Caki2 (cell line): Measurements from ENCODE around the gene SLC4A5. TPM values are rescaled to one million over a fixed set of nuclear protein-coding genes. Genes with fewer than 3 reads are reported as not detected.
"Not testable (repeated sequence)": the region's sequence is repeated elsewhere in the genome, so short reads cannot be mapped to it uniquely, and the experiment has no call there.

Experiments used
- DNase-seq: peaks from one replicate; pipeline ENCODE4 v3.0.0-alpha.2; 2015; ENCODE audit warnings: low read depth
- in situ Hi-C: cut with HindIII; loops from 2 replicates; pipeline ENCODE4 v1.10.0; 2016; ENCODE audit warnings: low sequenced_read_pairs, low pct_unique_long_range_greater_than_20kb, mixed read lengths
- total RNA-seq: library from RNA; depleted of rRNA; stranded (reverse); fragments of >200 nt; shearing (Covaris generic); gene quantifications from 2 replicates; pipeline ENCODE4 v1.2.3, GENCODE V29; 2014; ENCODE audit warnings: low replicate concordance

Gene SLC4A5
- total RNA-seq, 1 experiment from 2014 or later = 0.84 TPM

- in situ Hi-C loops = no loop called here
- no peak for DNase-seq
These were observed 145.2 kb downstream of the SLC4A5 start for GRCh38 chr2:74198023-74198460.

GRCh38 chr2:74197049-74197448, 146.2 kb downstream of the SLC4A5 start:
- DNase-seq = no peak
- in situ Hi-C loops = no loop called here

- in situ Hi-C loops = no loop called here
- no peak for DNase-seq
These were observed 148.4 kb downstream of the SLC4A5 start for GRCh38 chr2:74194799-74195198.

- DNase-seq = no peak
- in situ Hi-C loops = no loop called here
These were observed 151.4 kb downstream of the SLC4A5 start for GRCh38 chr2:74191596-74192380.

- in situ Hi-C loops = no loop called here
- DNase-seq = no peak
These were observed 154.5 kb downstream of the SLC4A5 start for GRCh38 chr2:74188696-74189095.

- DNase-seq = peak; percentile 30
- in situ Hi-C loops = no loop called here
These were observed 155.1 kb downstream of the SLC4A5 start for GRCh38 chr2:74188018-74188601.

- DNase-seq, in situ Hi-C loops: not testable (repeated sequence)
These were observed 156.5 kb downstream of the SLC4A5 start for GRCh38 chr2:74186706-74187105.

- in situ Hi-C loops = no loop called here
- peak; percentile 28 for DNase-seq
These were observed 157.2 kb downstream of the SLC4A5 start for GRCh38 chr2:74186038-74186437.

- no peak for DNase-seq
- in situ Hi-C loops = no loop called here
These were observed 159.3 kb downstream of the SLC4A5 start for GRCh38 chr2:74183878-74184277.

GRCh38 chr2:74181739-74182138, 161.5 kb downstream of the SLC4A5 start:
- in situ Hi-C loops = no loop called here
- no peak for DNase-seq

GRCh38 chr2:74179063-74179865, 164.0 kb downstream of the SLC4A5 start:
- DNase-seq = no peak

GRCh38 chr2:74178211-74179062, 164.8 kb downstream of the SLC4A5 start, which contains the start of gene MOB1A:
Gene MOB1A (minus strand): TSS chr2:74178879. CDS start chr2:74178674, 205 bp downstream.
- in situ Hi-C loops = no loop called here
- peak; percentile 99 for DNase-seq

More at GRCh38 chr2:74179063-74179865, 164.0 kb downstream of the SLC4A5 start:
- in situ Hi-C loops = no loop called here

- in situ Hi-C loops = no loop called here
- DNase-seq = no peak
These were observed 165.5 kb downstream of the SLC4A5 start for GRCh38 chr2:74177696-74178095.

GRCh38 chr2:74174909-74175308, 168.3 kb downstream of the SLC4A5 start:
- in situ Hi-C loops = no loop called here
- DNase-seq = no peak

- DNase-seq = no peak
- in situ Hi-C loops = no loop called here
These were observed 174.5 kb downstream of the SLC4A5 start for GRCh38 chr2:74168739-74169138.
